IMR-90 (cell line): Measurements from ENCODE around the gene ESRRB. TPM values are rescaled to one million over a fixed set of nuclear protein-coding genes. Genes with fewer than 3 reads are reported as not detected.

Experiments used
- ATAC-seq: fragments of 200-7000 bp; cut with Tn5 transposase; 2 replicates; pipeline ENCODE4 v1.9.1; 2020; ENCODE audit warnings: low read depth, mild to moderate bottlenecking, moderate library complexity
- BruUV-seq: library from RNA; stranded (reverse); fragments of 400-500 nt; replicated peaks from 2 replicates; lab custom pipeline; 2021; lab: Mats Ljungman, UMichigan
- CTCF ChIA-PET: fragments of 300-600 bp; formaldehyde crosslinking; extraction: SDS; loops from one replicate; lab custom pipeline; 2021; ENCODE audit warnings: antibody characterized with exemption; lab: Yijun Ruan, JAX
- POLR2A ChIA-PET: fragments of 300-600 bp; sonication (Branson Sonifier 250); formaldehyde crosslinking; loops from one replicate; lab custom pipeline; 2022; ENCODE audit warnings: antibody characterized with exemption; ENCODE audit not compliant: unreplicated experiment; lab: Charles Lee
- DNase-seq: peaks from one replicate; pipeline ENCODE4 v3.0.0; 2013
- H2AFZ ChIP-seq: replicated peaks from 2 replicates; pipeline ENCODE3; 2013; ENCODE audit warnings: low read length, mild to moderate bottlenecking; ENCODE audit not compliant: poor library complexity
- H2AK5ac ChIP-seq: 2 replicates; pipeline ENCODE4 v1.6.1; 2013; ENCODE audit warnings: low read depth, low read length, inconsistent platforms
- H2AK9ac ChIP-seq: replicated peaks from 2 replicates; pipeline ENCODE3; 2013; ENCODE audit warnings: mild to moderate bottlenecking, low read depth, low read length, moderate library complexity; ENCODE audit not compliant: poor library complexity
- H2BK120ac ChIP-seq: 2 replicates; pipeline ENCODE4 v1.6.1; 2013; ENCODE audit warnings: low read depth, low read length, inconsistent platforms
- H2BK15ac ChIP-seq: 3 replicates; pipeline ENCODE4 v1.6.1; 2013; ENCODE audit warnings: low read depth, low read length, inconsistent platforms
- H2BK20ac ChIP-seq: 2 replicates; pipeline ENCODE4 v1.6.1; 2013; ENCODE audit warnings: low read depth, mild to moderate bottlenecking, inconsistent platforms, low read length, moderate library complexity
- H2BK5ac ChIP-seq: 2 replicates; pipeline ENCODE4 v1.6.1; 2013; ENCODE audit warnings: mild to moderate bottlenecking, low read depth, low read length, inconsistent platforms; ENCODE audit not compliant: poor library complexity, severe bottlenecking
- H3K14ac ChIP-seq: replicated peaks from 2 replicates; pipeline ENCODE4 v1.6.1; 2013; ENCODE audit warnings: low read depth, low read length, inconsistent platforms
- H3K18ac ChIP-seq: 2 replicates; pipeline ENCODE4 v1.6.1; 2013; ENCODE audit warnings: low read depth, low read length, control low read depth
- H3K23ac ChIP-seq: 2 replicates; pipeline ENCODE4 v1.6.1; 2013; ENCODE audit warnings: low read depth, low read length, inconsistent platforms
- H3K27ac ChIP-seq: 2 replicates; pipeline ENCODE4 v1.5.1; 2013; ENCODE audit warnings: mild to moderate bottlenecking, control low read depth, low read length; ENCODE audit not compliant: insufficient read depth
- H3K27me3 ChIP-seq: 2 replicates; pipeline ENCODE4 v1.6.1; 2013; ENCODE audit warnings: low read length; ENCODE audit not compliant: control insufficient read depth, insufficient read depth
- H3K36me3 ChIP-seq: 2 replicates; pipeline ENCODE4 v1.6.1; 2013; ENCODE audit warnings: low read length, mixed read lengths; ENCODE audit not compliant: control insufficient read depth, insufficient read depth
- H3K4ac ChIP-seq: 2 replicates; pipeline ENCODE4 v1.6.1; 2013; ENCODE audit warnings: low read depth, low read length, inconsistent platforms
- H3K4me1 ChIP-seq: 2 replicates; pipeline ENCODE4 v1.6.1; 2013; ENCODE audit warnings: low read length, mixed read lengths; ENCODE audit not compliant: control insufficient read depth, insufficient read depth
- H3K4me2 ChIP-seq: 2 replicates; pipeline ENCODE4 v1.6.1; 2013; ENCODE audit warnings: low read depth, mild to moderate bottlenecking, control low read depth, low read length, moderate library complexity
- H3K4me3 ChIP-seq: 2 replicates; pipeline ENCODE4 v1.5.1; 2013; ENCODE audit warnings: low read depth, mild to moderate bottlenecking, control low read depth, low read length, moderate library complexity; ENCODE audit not compliant: insufficient read depth
- H3K56ac ChIP-seq: 2 replicates; pipeline ENCODE4 v1.6.1; 2013; ENCODE audit warnings: low read length, inconsistent platforms; ENCODE audit not compliant: insufficient read depth; ENCODE audit errors: extremely low read depth
- H3K79me1 ChIP-seq, 2 experiments: 2 replicates each; pipeline ENCODE4 v1.6.1; 2013; ENCODE audit warnings: low read length in 2 of 2, inconsistent platforms in 1 of 2, low read depth in 1 of 2
- H3K9ac ChIP-seq: 2 replicates; pipeline ENCODE4 v1.6.1; 2013; ENCODE audit warnings: low read depth, low read length, control low read depth
- H3K9me1 ChIP-seq: 2 replicates; pipeline ENCODE4 v1.6.1; 2013; ENCODE audit warnings: low read length, inconsistent platforms; ENCODE audit not compliant: insufficient read depth
- H3K9me3 ChIP-seq: 2 replicates; pipeline ENCODE4 v1.6.1; 2013; ENCODE audit warnings: low read length; ENCODE audit not compliant: control insufficient read depth, insufficient read depth
- H4K20me1 ChIP-seq: 2 replicates; pipeline ENCODE4 v1.6.1; 2013; ENCODE audit warnings: low read length, inconsistent platforms; ENCODE audit not compliant: insufficient read depth
- H4K5ac ChIP-seq: 2 replicates; pipeline ENCODE4 v1.6.1; 2013; ENCODE audit warnings: mild to moderate bottlenecking, low read depth, low read length, control low read depth
- H4K8ac ChIP-seq, 2 experiments: 2 replicates each; pipeline ENCODE4 v1.6.1; 2013; ENCODE audit warnings: low read depth in 2 of 2, low read length in 2 of 2, control low read depth in 1 of 2, inconsistent platforms in 1 of 2
- H4K91ac ChIP-seq: 2 replicates; pipeline ENCODE4 v1.6.1; 2013; ENCODE audit warnings: low read depth, low read length, inconsistent platforms; ENCODE audit not compliant: insufficient read depth
- POLR2A ChIP-seq: IDR thresholded peaks from 2 replicates; pipeline ENCODE4 v1.6.1; 2012; ENCODE audit warnings: mild to moderate bottlenecking, low read depth, low read length
- RAD21 ChIP-seq: IDR thresholded peaks from 2 replicates; pipeline ENCODE4 v1.6.1; 2012; ENCODE audit warnings: low read length, improper control_type of control experiment
- WGBS, 2 experiments: methylation state at CpG; one replicate each; pipeline versions ENCODE4 v1.1.5 to v1.1.7; 2013; ENCODE audit warnings: missing lambda C conversion rate in 2 of 2; ENCODE audit not compliant: insufficient read length in 1 of 2; ENCODE audit errors: extremely low coverage in 2 of 2; 5-methylcytosine and 5-hydroxymethylcytosine counted together
- dilution Hi-C: fragments of 300-500 bp; cut with HindIII; formaldehyde crosslinking; loops from one replicate; pipeline ENCODE4 v1.14.3; 2018; ENCODE audit warnings: low sequenced_read_pairs; ENCODE audit not compliant: unreplicated experiment
- in situ Hi-C: fragments of 300-500 bp; cut with MboI; formaldehyde crosslinking; loops from 3 replicates; pipeline ENCODE4 v1.14.3; 2019; ENCODE audit warnings: low sequenced_read_pairs, inconsistent platforms, mixed read lengths
- intact Hi-C: fragments of 100-400 bp; cut with micrococcal nuclease; formaldehyde crosslinking; loops from 2 replicates; pipeline ENCODE4 v1.10.0; 2022
- polyA plus RNA-seq, 3 experiments: library from polyadenylated mRNA; depleted of rRNA; stranded (reverse); fragments of >200 nt; gene quantifications; 2 replicates each; pipeline ENCODE4 v1.2.3, GENCODE V29; 2012; ENCODE audit warnings: low replicate concordance in 1 of 3
- total RNA-seq: library from RNA; depleted of rRNA; stranded (reverse); fragments of >200 nt; gene quantifications from 2 replicates; pipeline ENCODE4 v1.2.3, GENCODE V29; 2012
- TF ChIP-seq, protein P1 (sequence below): conservative IDR thresholded peaks from 2 replicates; pipeline ENCODE4 v1.5.1; 2012; ENCODE audit warnings: mild to moderate bottlenecking, low read depth, low read length, improper control_type of control experiment

The ESRRB gene
- total and polyA plus RNA-seq, 2 of the 4 experiments (the other 2 are of a cell fraction): not detected

DNA sequence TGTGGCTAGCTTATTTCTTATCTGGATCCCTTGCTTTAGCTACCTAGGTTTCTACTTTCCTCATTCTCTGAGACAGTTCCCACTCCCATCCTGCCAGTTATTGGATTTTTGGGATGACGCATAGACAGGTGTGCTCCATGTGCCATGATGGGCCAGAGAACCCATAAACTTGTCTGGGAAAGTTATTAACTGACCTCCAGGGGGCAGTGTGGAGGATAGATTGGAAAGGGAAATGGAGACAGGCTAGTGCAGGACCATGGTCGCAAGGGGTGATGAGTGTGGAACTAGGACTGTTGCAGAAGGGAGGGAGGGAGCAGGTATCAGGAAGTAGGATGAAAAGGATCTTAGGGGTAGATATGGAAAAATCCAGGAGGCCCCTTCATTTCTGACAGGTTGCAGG, 80.3 kb downstream of the ESRRB start:
- DNase-seq (peak; percentile 8), ATAC-seq (no peak; the same call in 1 of the 2 replicates)
- no peak overlapping the region for H3K14ac ChIP-seq
- POLR2A ChIA-PET: no interaction called here
- H3K9me3 ChIP-seq: no peaks in the 10 kb centered on the region
- 20% methylated on average over 1 of the region's 2 CpGs; no CpG with 5 or more reads in 1 of the 2 experiments for WGBS, 2 experiments
- no peaks in the 10 kb centered on the region for H3K4me1 ChIP-seq
- in situ Hi-C loops: no loop called here
- CTCF ChIA-PET: no interaction called here
- no peaks in the 10 kb centered on the region for H3K79me1 ChIP-seq
- no TSS peak for BruUV-seq
- H4K8ac ChIP-seq: no peak overlapping the region
- dilution Hi-C loops: no loop called here
- TF ChIP-seq POLR2A (no peak), RAD21 (0 out of 2 replicates have a peak, but pooled peaks have one; percentile 3)
- TF ChIP-seq, protein P1, sequence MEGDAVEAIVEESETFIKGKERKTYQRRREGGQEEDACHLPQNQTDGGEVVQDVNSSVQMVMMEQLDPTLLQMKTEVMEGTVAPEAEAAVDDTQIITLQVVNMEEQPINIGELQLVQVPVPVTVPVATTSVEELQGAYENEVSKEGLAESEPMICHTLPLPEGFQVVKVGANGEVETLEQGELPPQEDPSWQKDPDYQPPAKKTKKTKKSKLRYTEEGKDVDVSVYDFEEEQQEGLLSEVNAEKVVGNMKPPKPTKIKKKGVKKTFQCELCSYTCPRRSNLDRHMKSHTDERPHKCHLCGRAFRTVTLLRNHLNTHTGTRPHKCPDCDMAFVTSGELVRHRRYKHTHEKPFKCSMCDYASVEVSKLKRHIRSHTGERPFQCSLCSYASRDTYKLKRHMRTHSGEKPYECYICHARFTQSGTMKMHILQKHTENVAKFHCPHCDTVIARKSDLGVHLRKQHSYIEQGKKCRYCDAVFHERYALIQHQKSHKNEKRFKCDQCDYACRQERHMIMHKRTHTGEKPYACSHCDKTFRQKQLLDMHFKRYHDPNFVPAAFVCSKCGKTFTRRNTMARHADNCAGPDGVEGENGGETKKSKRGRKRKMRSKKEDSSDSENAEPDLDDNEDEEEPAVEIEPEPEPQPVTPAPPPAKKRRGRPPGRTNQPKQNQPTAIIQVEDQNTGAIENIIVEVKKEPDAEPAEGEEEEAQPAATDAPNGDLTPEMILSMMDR: peak; percentile 27
- no peak overlapping the region for H3K27ac ChIP-seq
- H4K91ac ChIP-seq: no peak overlapping the region
- H2AFZ ChIP-seq: no peak overlapping the region
- H3K56ac ChIP-seq: no peak overlapping the region
- no peak overlapping the region for H3K9ac ChIP-seq
- H2BK120ac ChIP-seq: no peak overlapping the region
- H3K27me3 ChIP-seq: peaks cover 2% of the 10 kb centered on the region; the same call in 1 of the 2 replicates
- H3K23ac ChIP-seq: no peak overlapping the region
- H2AK5ac ChIP-seq: no peak overlapping the region
- no peak overlapping the region for H2BK15ac ChIP-seq
- no peak overlapping the region for H3K18ac ChIP-seq
- no peaks in the 10 kb centered on the region for H3K36me3 ChIP-seq
- no peak overlapping the region for H2BK20ac ChIP-seq
- no peak overlapping the region for H2AK9ac ChIP-seq
- no peaks in the 10 kb centered on the region for H3K9me1 ChIP-seq
- H3K4ac ChIP-seq: no peak overlapping the region
- H3K4me2 ChIP-seq: no peak overlapping the region
- no peak overlapping the region for H2BK5ac ChIP-seq
- intact Hi-C loops: loop anchor here (1.0 kb wide), 1 partner anchor 189 kb away; no protein-coding TSS in a partner anchor
- H4K20me1 ChIP-seq: no peaks in the 10 kb centered on the region
- no peak overlapping the region for H4K5ac ChIP-seq
- no peak overlapping the region for H3K4me3 ChIP-seq
